Measurements from ENCODE around the gene CDC42EP1.
"Not testable (repeated sequence)": the region's sequence is repeated elsewhere in the genome, so short reads cannot be mapped to it uniquely, and the experiment has no call there.

The CDC42EP1 gene

GRCh38 chr22:37575490-37576003 lies 15.3 kb downstream of the CDC42EP1 start:
- in situ Hi-C loops (cut with MboI; ENCODE audit: low sequenced_read_pairs): no loop called here

GRCh38 chr22:37578002-37578401 lies 17.7 kb downstream of the CDC42EP1 start:
- in situ Hi-C loops (cut with MboI; ENCODE audit: low sequenced_read_pairs): no loop called here

DNA sequence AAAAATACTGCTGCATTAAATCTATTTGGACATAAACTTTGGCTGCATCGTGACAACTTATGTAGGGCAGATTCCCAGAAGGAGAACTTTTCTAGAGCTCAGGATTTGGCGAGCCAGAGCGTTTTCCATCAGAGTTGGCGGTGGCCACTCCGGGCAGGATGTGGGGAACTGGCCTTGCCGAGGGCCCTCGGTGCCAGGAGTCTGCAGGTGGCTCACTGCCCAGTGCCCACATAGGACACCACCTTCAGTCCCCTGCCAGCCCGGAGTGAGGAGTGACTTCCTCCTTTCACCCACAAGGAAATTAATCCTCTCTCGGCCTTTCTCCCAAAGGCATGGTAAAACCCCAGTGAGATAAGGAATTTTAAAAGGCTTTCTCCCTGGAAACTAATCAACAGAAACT lies 21.2 kb downstream of the CDC42EP1 start:
- in situ Hi-C loops (cut with MboI; ENCODE audit: low sequenced_read_pairs): no loop called here

DNA sequence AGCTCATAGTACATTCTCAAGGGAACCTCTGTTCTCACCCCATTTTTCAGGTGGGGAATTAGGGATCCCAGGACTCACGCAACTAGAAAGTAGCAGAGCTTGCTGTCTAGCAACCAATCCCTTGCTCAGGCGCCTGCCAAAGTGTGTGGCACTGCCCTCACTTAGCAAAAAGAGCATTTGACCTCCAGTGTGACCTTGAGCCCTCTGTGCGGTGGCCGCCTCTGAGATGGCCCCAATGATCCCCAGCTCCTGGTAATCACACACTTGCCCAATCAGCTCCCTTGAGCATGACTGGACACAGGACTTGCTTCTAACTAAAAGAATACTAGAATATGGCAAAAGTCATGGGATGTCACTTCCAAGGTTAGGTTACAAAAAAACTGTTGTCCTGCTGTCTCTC lies 22.2 kb downstream of the CDC42EP1 start:
- in situ Hi-C loops (cut with MboI; ENCODE audit: low sequenced_read_pairs): no loop called here

GRCh38 chr22:37588546-37589215 lies 28.4 kb downstream of the CDC42EP1 start:
- in situ Hi-C loops (cut with MboI; ENCODE audit: low sequenced_read_pairs): no loop called here

- in situ Hi-C loops (cut with MboI; ENCODE audit: low sequenced_read_pairs): no loop called here
Measured at GRCh38 chr22:37589636-37590035, 29.4 kb downstream of the CDC42EP1 start.

DNA sequence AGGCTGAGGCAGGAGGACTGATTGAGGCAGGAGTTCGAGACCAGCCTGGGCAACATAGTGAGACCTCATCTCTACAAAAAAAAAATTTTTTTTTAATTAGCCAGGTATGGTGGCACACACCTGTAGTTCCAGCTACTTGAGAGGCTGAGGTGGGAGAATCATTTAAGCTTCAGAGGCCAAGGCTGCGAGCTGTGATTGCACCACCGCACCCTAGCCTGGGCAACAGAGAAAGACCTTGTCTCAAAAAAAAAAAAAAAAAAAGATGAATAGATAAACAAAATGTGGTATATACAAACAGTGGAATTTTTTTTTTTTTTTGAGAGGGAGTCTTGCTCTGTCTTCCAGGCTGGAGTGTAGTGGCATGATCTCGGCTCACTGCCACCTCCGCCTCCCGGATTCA lies 30.8 kb downstream of the CDC42EP1 start:
- in situ Hi-C loops (cut with MboI; ENCODE audit: low sequenced_read_pairs): not testable (repeated sequence)

DNA sequence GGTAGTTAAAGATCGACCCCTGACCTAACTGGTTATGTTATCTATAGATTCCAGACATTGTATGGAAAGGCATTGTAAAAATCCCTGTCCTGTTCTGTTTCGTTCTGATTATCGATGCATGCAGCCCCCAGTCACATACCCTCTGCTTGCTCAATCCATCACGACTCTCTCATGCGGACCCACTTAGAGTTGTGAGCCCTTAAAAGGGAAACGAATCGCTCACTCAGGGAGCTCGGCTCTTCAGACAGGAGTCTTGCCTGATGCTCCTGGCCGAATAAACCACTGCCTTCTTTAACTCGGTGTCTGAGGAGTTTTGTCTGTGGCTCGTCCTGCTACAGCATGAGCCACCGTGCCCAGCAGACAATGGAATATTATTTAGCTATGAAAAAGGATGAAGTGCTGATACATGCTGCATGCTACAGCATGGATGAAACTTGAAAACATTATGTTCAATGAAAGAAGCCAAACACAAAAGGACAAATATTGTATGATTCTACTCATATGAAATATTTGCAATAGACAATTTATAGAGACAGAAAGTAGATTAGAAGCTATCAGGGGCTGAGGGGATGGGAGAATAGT lies 31.6 kb downstream of the CDC42EP1 start:
- in situ Hi-C loops (cut with MboI; ENCODE audit: low sequenced_read_pairs): no loop called here

DNA sequence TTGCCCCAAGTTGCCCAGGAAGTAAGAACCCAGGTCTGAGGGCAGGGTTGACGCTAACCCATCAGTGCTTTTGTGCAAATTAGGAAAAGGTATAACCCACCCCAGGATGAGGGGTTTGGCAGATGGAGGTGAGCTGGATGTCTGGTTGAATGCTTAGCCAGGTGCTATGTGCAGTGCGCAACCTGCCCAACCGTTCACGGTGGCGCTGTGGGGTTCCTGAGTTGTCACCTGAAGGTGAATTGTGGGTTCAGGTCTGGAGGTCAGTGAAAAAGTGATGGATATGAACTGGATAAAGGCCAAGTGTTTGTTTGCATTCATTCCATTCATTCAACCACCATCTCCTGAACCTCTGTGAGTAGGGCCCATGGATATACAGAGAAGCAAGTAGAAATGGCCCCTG lies 34.0 kb downstream of the CDC42EP1 start:
- in situ Hi-C loops (cut with MboI; ENCODE audit: low sequenced_read_pairs): no loop called here

DNA sequence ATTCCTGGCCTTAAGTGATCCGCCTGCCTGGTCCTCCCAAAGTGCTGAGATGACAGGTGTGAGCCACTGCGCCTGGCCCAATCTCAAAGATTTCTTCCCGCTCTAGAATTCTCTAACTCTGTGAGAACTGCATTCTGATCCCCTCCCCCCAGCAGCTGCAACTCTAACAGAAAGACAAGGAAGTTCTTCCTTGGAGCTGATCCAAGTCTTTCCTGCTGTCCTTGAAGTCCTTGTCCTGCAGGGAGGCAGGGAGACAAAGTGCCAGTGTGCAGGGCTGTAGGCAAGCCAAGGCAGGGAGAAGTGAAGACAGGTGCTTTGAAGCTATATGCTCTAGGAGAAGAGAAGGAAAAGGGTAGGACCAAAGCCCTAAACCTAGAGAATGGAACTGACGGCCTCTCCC lies 38.9 kb downstream of the CDC42EP1 start:
- in situ Hi-C loops (cut with MboI; ENCODE audit: low sequenced_read_pairs): no loop called here

DNA sequence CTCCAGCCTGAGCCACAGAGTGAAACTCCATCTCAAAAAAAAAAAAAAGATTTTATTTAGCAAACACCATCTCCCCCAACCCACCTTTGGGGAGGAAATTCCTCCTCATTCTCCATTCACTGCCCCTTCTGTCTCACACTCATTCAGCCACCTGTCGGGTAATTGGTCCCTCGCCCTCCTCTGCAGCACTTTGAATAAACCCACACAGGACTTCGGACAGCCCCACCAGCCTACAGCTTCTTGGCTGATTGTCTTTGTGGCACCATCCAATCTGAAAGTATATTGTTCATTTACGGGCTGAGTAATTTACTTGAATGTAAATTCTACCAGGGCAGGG lies 40.9 kb downstream of the CDC42EP1 start:
- in situ Hi-C loops (cut with MboI; ENCODE audit: low sequenced_read_pairs): no loop called here

GRCh38 chr22:37601540-37602442 lies 41.5 kb downstream of the CDC42EP1 start:
- in situ Hi-C loops (cut with MboI; ENCODE audit: low sequenced_read_pairs): no loop called here

DNA sequence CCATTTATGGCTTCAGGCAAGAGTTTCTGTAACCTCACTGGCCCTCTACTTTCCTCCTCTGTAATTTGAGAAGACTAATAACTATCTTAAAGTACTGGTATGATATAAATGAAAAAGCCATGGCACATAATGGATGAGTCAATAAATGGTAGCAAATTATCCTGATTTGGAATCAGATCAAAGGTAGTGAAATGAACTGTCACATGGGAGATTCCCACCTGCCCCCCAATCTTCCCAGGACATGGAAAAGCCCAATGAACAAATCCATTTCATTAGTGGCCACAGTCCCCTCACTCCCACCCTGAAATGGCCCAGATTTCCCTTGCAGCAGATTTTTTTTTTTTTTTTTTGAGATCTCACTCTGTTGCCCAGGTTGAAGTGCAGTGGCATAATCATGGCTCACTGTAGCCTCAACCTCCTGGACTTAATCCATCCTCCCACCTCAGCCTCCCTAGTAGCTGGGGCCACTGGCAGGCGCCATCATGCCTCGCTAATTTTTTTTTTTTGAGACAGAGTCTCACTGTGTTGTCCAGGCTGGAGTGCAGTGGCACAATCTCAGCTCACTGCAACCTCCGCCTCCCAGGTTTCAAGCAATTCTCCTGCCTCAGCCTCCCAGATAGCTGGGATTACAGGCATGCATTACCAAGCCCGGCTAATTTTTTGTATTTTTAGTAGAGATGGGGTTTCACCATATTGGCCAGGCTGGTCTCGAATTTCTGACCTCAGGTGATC lies 42.4 kb downstream of the CDC42EP1 start:
- in situ Hi-C loops (cut with MboI; ENCODE audit: low sequenced_read_pairs): not testable (repeated sequence)

DNA sequence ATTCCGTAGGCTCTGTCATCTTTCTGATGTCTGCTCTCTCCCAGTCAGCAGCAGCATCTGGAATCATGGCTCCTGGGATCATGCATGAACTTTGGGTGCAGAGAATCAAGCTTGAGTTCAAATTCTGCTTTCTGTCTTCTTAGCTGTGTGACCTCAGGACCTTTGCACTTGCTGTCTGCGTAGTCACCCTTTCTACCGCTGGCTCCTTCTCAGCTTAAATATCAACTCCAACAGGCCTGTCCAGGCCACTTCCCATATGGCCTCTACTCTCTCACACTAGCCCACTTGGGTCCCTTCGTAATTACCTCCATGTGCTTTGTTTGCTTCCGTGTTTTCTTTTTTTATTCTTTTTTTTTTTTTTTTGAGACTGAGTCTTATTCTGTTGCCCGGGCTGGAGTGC lies 43.8 kb downstream of the CDC42EP1 start:
- in situ Hi-C loops (cut with MboI; ENCODE audit: low sequenced_read_pairs): no loop called here

DNA sequence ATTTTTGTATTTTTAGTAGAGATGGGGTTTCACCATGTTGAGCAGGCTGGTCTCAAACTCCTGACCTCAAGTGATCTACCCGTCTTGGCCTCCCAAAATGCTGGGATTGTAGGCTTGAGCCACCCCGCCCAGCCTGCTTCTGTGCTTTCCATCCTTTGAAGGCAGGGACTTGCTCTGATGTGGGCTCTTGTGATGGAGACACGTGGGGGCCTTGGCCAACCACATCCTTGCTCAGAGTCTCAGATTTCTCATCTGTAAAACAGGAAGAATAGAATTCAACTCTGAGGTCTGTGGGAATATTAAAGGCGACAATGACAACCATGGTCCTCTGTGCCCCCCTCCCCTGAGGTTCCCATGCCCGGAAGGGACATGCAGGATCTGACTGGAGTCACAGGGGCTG lies 44.6 kb downstream of the CDC42EP1 start:
- in situ Hi-C loops (cut with MboI; ENCODE audit: low sequenced_read_pairs): no loop called here

GRCh38 chr22:37607010-37607934 lies 47.0 kb downstream of the CDC42EP1 start:
- in situ Hi-C loops (cut with MboI; ENCODE audit: low sequenced_read_pairs): no loop called here

GRCh38 chr22:37607935-37608476 lies 47.7 kb downstream of the CDC42EP1 start:
- in situ Hi-C loops (cut with MboI; ENCODE audit: low sequenced_read_pairs): no loop called here

- in situ Hi-C loops (cut with MboI; ENCODE audit: low sequenced_read_pairs): no loop called here
Measured at GRCh38 chr22:37608477-37609239, 48.4 kb downstream of the CDC42EP1 start, which contains the start of gene GGA1. TSS of gene GGA1 (plus strand) at chr22:37608834. CDS start at chr22:37608861, 27 bp downstream.

Data from HL-60/S4 treated with retinoic acid at 250 ng/mL for 4 days and 3 days (cell line).